ENCODE measurements around the gene FSD1. TPM values are rescaled to one million over a fixed set of nuclear protein-coding genes. Genes with fewer than 3 reads are reported as not detected.

The FSD1 gene
- polyA plus RNA-seq, 1 donor from 2014 or later = 114 TPM

DNA sequence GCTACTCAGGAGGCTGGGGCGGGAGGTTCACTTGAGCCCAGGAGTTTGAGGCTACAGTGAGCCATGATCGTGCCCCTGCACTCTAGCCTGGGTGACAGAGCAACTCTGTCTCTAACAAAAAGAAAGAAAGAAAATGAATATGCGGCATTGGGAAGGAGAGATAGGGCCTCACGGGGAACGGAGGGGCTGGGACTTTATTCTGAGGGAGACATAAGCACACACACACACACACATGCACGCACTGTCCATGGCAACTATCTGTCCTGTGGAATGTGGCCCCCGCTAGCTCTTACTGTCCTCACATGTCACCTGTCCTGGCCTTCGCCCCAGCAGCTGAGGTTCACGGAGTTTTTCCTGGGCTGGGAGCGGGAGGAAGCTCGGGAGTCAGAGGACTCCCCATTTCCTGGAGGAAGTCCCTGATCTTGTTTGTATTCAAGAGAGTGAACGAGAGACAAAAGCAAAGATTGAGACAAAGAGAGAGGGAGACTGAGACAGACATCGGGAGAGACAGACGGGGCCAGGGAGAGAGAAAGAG, 33.6 kb downstream of the FSD1 start:
- H3K4me2 ChIP-seq (ENCODE audit: low read length) = no peak overlapping the region
- H3K9ac ChIP-seq (ENCODE audit: low read length) = no peak overlapping the region
- H3K9me3 ChIP-seq (ENCODE audit: low read length) = no peaks in the 10 kb centered on the region
- no peaks in the 10 kb centered on the region for H4K20me1 ChIP-seq (ENCODE audit: insufficient read depth)
- H3K27ac ChIP-seq (ENCODE audit: low read length) = no peak overlapping the region
- TF ChIP-seq REST (IDR thresholded peaks at IDR 0.05; ENCODE audit: borderline replicate concordance) = no peak
- no peak for TF ChIP-seq SMC3 (conservative IDR thresholded peaks at IDR 0.05; ENCODE audit: poor library complexity)
- TF ChIP-seq EZH2 (IDR thresholded peaks at IDR 0.05; ENCODE audit: borderline replicate concordance, insufficient read depth, low read length, poor library complexity, severe bottlenecking) = no peak
- TF ChIP-seq MXI1 (conservative IDR thresholded peaks at IDR 0.05; ENCODE audit: poor library complexity, severe bottlenecking) = no peak
- TF ChIP-seq TAF1 (IDR thresholded peaks at IDR 0.05; ENCODE audit: low read depth) = no peak
- TF ChIP-seq POLR2AphosphoS5 (IDR thresholded peaks at IDR 0.05) = no peak
- no peak for TF ChIP-seq CTCF (IDR thresholded peaks at IDR 0.05; ENCODE audit: poor library complexity, severe bottlenecking)
- TF ChIP-seq RAD21 (conservative IDR thresholded peaks at IDR 0.05) = no peak
- H2AFZ ChIP-seq (ENCODE audit: low read depth, low read length) = no peak overlapping the region
- no peaks in the 10 kb centered on the region for H3K9me2 ChIP-seq (ENCODE audit: insufficient read depth, low read length)
- no peak overlapping the region for H3K4me3 ChIP-seq (ENCODE audit: low read length)
- H3K36me3 ChIP-seq (ENCODE audit: insufficient read depth, low read length) = no peaks in the 10 kb centered on the region
- H3F3A ChIP-seq (ENCODE audit: insufficient read depth, low read length, poor library complexity, severe bottlenecking) = no peaks in the 10 kb centered on the region
- no peaks in the 10 kb centered on the region for H3K27me3 ChIP-seq (ENCODE audit: insufficient read depth, low read depth, low read length)
- H3K79me2 ChIP-seq (replicated peaks; ENCODE audit: insufficient read depth, low read length) = no peaks in the 10 kb centered on the region

- H3K4me2 ChIP-seq (ENCODE audit: low read length) = no peak within 1 kb of the TSS
- H4K20me1 ChIP-seq (ENCODE audit: insufficient read depth) = no peaks in the 10 kb centered on the region
- H3K36me3 ChIP-seq (ENCODE audit: insufficient read depth, low read length) = no peaks in the 10 kb centered on the region
- H3K79me2 ChIP-seq (replicated peaks; ENCODE audit: insufficient read depth, low read length) = no peaks in the 10 kb centered on the region
- no peak within 1 kb of the TSS for H3K9ac ChIP-seq (ENCODE audit: low read length)
- H3K4me3 ChIP-seq (ENCODE audit: low read length) = no peak within 1 kb of the TSS
- no peaks in the 10 kb centered on the region for H3F3A ChIP-seq (ENCODE audit: insufficient read depth, low read length, poor library complexity, severe bottlenecking)
- H3K27ac ChIP-seq (ENCODE audit: low read length) = no peak within 1 kb of the TSS
- H2AFZ ChIP-seq (ENCODE audit: low read depth, low read length) = no peak within 1 kb of the TSS
- TF ChIP-seq POLR2AphosphoS5 (IDR thresholded peaks at IDR 0.05) = no peak
- H3K27me3 ChIP-seq (ENCODE audit: insufficient read depth, low read depth, low read length) = no peaks in the 10 kb centered on the region
- H3K9me2 ChIP-seq (ENCODE audit: insufficient read depth, low read length) = no peaks in the 10 kb centered on the region
- H3K9me3 ChIP-seq (ENCODE audit: low read length) = no peaks in the 10 kb centered on the region
Measured at GRCh38 chr19:4338441-4339355, 34.3 kb downstream of the FSD1 start, which contains the start of gene STAP2. TSS of gene STAP2 (minus strand) at chr19:4338827. CDS start at chr19:4338753, 74 bp downstream.
